Erythroblast (primary cell): Measurements from ENCODE around the gene FCF1.

Experiments
- GATA1 ChIP-seq: IDR thresholded peaks from 2 replicates; pipeline ENCODE4 v1.6.1; 2011; ENCODE audit warnings: low read depth, mild to moderate bottlenecking, control low read depth, low read length, moderate library complexity
- POLR2A ChIP-seq: IDR thresholded peaks from 2 replicates; pipeline ENCODE4 v1.6.1; 2011; ENCODE audit warnings: mild to moderate bottlenecking, low read length

DNA sequence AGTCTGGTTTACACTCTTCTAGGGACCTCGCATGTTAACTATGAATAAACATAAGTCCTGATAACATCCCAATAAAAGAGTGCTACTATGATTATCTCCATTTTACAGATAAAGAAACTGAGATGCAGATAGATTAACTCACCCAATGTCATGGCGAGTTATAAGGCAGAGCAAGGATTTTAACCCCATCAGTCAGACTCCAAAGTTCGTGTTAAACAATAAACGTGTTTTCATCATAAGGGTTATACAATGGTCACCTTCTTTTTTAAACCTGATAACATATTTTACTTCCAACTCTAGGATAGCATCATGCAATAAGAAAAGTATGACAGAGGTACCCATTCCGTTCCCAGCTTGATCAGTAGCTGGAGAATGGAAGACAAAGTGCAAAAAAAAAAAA is 1.3 kb upstream of the FCF1 start:
- TF ChIP-seq POLR2A, result no peak
- TF ChIP-seq GATA1, result no peak
